Measurements from ENCODE around the gene SEMA3A. TPM values are rescaled to one million over a fixed set of nuclear protein-coding genes. Genes with fewer than 3 reads are reported as not detected.

Gene SEMA3A
- total RNA-seq, 8 experiments from 2014 or later, result 8.9 to 100 (median 16.4) TPM

DNA sequence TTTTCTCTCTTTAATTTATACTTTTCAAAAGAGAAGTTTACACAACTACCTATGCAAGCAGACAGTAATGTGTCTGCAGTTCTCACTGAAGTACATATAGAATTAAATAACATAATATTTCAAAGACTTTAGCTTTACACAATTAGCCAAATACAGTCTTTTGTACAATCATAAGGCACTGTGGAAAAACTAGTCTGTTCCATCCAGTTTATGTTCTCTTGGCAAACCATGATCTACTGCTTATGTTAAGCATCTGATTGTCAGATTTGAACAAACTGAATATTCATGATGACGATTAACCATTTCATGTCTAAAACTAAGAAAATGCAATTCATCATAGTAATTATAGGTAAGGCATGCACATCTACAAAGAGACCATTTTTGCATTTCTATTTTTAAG is 842 bp downstream of the SEMA3A start:
- peaks cover 7 to 17% of the 10 kb centered on the region in 2 donors for H3K4me1 ChIP-seq (replicated peaks in 1 of 2)
- WGBS, 10 experiments, result 0 to 17% (median 0%) methylated on average over 1 of the region's 1 CpG; no CpG with 5 or more reads in 3 of the 10 experiments
- in situ Hi-C loops (cut with MboI; ENCODE audit: low pct_unique_long_range_greater_than_20kb in 2 of 9, low sequenced_read_pairs in 9 of 9, unreplicated experiment in 9 of 9), result loop anchor here in 3 of 9 experiments (10.0 to 25.0 kb wide), 3 partner anchors 231 to 831 kb away; no protein-coding TSS in a partner anchor
- H3K27ac ChIP-seq, result no peak overlapping the region
- peak in 1 of 8 experiments; percentile 21 for ATAC-seq (replicated peaks in 6 of 8)
- H3K4me3 ChIP-seq, result peak overlapping the region; percentile 39 to 53 (median 48)

DNA sequence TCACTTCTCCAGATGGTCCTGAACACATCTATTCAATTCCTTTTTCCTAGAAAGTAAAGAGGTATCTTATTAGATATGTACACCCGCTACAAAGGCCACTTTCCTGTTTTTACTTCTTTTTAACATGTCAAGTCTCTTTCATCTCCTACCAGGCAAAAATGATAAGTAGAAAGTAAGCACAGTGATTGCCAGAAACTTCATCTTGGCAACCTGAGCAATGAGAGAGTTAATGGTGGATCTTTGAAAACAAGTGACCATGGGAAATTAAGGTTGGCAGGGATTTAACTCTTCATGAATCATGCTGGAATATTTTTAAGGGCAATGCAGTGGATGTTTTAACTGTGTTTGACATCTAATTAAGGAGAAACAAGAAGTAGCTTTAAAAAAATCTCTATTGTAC is 2.7 kb downstream of the SEMA3A start:
- Histone ChIP-seq H3K4me1 (replicated peaks in 1 of 2) (peaks cover 7 to 17% of the 10 kb centered on the region in 2 donors), H3K4me3 (peak overlapping the region; percentile 2 to 53 (median 48)), H3K27ac (no peak overlapping the region)
- in situ Hi-C loops (cut with MboI; ENCODE audit: low pct_unique_long_range_greater_than_20kb in 2 of 9, low sequenced_read_pairs in 9 of 9, unreplicated experiment in 9 of 9), result loop anchor here in 3 of 9 experiments (10.0 to 25.0 kb wide), 3 partner anchors 230 to 833 kb away; no protein-coding TSS in a partner anchor
- no peak for ATAC-seq (replicated peaks in 6 of 8)
- WGBS, 10 experiments, result 20 to 100% (median 76%) methylated on average over 1 of the region's 1 CpG; no CpG with 5 or more reads in 2 of the 10 experiments

DNA sequence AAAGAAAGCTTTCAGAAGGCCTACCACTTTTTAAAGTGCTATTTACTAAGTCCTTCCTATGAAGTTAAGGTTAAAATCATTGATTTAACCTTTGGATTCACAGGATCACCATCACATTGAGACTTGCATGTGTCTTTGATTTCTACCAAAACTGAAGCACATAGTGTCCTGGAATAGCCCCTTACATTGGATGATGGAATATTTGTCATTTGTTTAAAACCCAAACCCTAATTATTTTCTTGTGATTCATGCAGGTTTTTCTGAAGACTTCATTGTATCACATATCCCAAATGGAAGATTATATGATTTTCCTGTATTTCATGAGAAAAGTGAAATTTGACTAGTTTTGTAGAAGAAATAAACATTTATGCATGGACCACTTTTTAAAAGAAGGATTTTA is 3.3 kb downstream of the SEMA3A start:
- Histone ChIP-seq H3K4me3 (peak overlapping the region in 2 of 5 donors; percentile 48 to 50), H3K27ac (no peak overlapping the region), H3K4me1 (replicated peaks in 1 of 2) (peaks cover 7 to 13% of the 10 kb centered on the region in 2 donors)
- ATAC-seq (replicated peaks in 6 of 8), result no peak
- in situ Hi-C loops (cut with MboI; ENCODE audit: low pct_unique_long_range_greater_than_20kb in 2 of 9, low sequenced_read_pairs in 9 of 9, unreplicated experiment in 9 of 9), result loop anchor here in 3 of 9 experiments (10.0 to 25.0 kb wide), 3 partner anchors 229 to 834 kb away; no protein-coding TSS in a partner anchor

DNA sequence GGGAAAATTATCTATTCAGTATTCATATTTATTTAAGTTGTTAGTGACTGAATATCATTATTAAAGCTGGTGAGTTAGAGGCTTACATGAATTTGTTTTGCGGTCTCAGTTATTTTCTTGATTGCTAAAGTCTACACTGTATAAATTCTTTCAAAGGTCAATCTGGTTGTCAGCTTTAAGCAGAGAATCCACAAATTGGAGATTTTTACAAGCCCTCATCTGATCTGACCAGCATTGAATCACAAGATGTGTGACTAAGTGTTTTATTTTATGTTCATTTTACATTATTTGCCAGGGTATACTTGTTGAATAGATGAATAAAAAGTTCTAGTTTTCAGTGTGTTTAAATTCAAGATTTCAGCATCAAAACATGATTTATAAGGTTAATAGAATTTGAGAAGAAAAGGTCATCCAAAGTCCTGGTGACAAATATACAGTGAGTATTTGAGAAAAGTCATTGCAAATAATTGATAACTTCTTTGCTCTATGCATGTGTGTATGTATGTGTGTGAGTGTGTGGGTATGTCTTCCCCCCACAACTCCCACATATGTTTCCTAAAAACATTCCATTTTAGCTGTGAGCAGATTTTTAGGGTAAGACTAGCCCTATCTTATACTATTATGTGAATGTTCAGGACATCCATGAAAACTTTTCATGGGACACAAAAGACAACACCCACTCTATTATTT is 4.4 kb downstream of the SEMA3A start:
- Histone ChIP-seq H3K27ac (no peak overlapping the region), H3K4me3 (no peak overlapping the region), H3K4me1 (replicated peaks in 1 of 2) (peaks cover 3 to 4% of the 10 kb centered on the region in 2 donors)
- ATAC-seq (replicated peaks in 6 of 8), result no peak
- WGBS, 10 experiments, result 36 to 100% (median 90%) methylated on average over 1 of the region's 1 CpG; no CpG with 5 or more reads in 3 of the 10 experiments
- in situ Hi-C loops (cut with MboI; ENCODE audit: low pct_unique_long_range_greater_than_20kb in 2 of 9, low sequenced_read_pairs in 9 of 9, unreplicated experiment in 9 of 9), result loop anchor here in 3 of 9 experiments (10.0 to 25.0 kb wide), 3 partner anchors 228 to 835 kb away; no protein-coding TSS in a partner anchor

DNA sequence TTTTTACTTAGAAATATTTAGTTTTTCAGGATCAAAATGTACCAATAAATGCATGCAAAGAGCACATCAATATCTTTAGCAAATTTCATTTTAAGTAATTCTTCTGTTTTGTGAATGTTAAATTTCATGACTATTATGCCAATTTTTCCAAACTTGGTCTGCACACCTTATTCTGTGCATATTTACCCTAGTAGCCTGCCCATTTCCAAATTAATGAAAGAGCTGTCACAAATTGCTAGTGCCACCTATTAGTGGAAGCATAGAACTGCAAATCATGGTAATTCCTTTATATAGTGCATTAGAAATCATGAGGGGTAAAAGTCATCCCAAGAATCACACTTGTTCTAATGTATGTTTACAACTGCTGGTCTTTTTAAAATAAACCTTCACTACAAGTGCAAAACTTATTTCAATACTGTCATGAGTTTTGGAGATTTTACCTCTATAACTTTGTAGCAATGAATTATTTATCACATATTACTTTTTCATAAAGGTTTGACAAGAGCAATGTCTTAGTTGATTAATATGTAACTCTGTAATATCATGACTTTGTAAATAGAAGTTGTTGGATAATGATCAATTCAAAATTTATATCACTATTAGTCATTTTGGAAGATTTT is 5.7 kb downstream of the SEMA3A start:
- in situ Hi-C loops (cut with MboI; ENCODE audit: low pct_unique_long_range_greater_than_20kb in 2 of 9, low sequenced_read_pairs in 9 of 9, unreplicated experiment in 9 of 9), result loop anchor here in 2 of 9 experiments (25.0 kb wide), 2 partner anchors 227 to 823 kb away; no protein-coding TSS in a partner anchor
- Histone ChIP-seq H3K4me1 (replicated peaks in 1 of 2) (peaks cover 3 to 4% of the 10 kb centered on the region in 2 donors), H3K4me3 (no peak overlapping the region), H3K27ac (no peak overlapping the region)
- ATAC-seq (replicated peaks in 6 of 8), result peak in 2 of 8 experiments; percentile 49 to 53

DNA sequence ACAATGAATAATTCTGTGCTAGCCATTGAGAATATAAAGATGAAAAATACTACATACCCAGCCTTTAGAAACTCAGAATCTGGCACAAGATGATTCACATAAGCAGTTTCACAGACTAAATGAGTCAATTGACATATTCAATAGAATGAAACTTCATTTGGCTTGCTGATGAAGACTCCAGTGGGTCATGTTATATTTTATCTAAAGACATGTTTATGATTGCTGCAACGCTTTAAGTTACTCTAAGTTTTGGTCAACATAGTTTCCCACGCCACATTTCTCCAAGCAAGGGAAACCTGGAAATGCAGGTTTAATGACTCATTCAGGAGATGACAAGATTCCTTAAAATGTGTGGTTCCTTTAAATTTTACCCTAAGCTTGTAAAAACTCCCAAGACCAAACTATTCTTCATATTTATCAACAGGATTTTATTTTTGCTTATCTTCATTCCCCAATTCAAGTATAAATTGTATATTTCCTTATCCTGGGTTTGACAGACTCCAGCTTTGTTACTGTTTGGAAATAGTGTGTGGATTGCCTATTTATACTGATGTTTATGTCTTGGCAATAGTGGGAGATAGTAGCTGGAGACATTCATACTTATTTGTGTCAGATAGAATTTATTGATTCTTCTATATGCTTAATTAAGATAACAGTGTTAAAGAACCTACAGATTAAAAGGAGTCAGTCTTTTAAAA is 6.6 kb downstream of the SEMA3A start:
- H3K27ac ChIP-seq, result no peak overlapping the region
- H3K4me1 ChIP-seq (replicated peaks in 1 of 2), result peaks cover 3 to 4% of the 10 kb centered on the region in 2 donors
- in situ Hi-C loops (cut with MboI; ENCODE audit: low pct_unique_long_range_greater_than_20kb in 2 of 9, low sequenced_read_pairs in 9 of 9, unreplicated experiment in 9 of 9), result loop anchor here in 2 of 9 experiments (25.0 kb wide), 2 partner anchors 226 to 824 kb away; no protein-coding TSS in a partner anchor
- ATAC-seq (replicated peaks in 6 of 8), result no peak
- H3K4me3 ChIP-seq, result no peak overlapping the region
- WGBS, 10 experiments, result 13 to 81% (median 77%) methylated on average over 2 of the region's 2 CpGs; no CpG with 5 or more reads in 1 of the 10 experiments

DNA sequence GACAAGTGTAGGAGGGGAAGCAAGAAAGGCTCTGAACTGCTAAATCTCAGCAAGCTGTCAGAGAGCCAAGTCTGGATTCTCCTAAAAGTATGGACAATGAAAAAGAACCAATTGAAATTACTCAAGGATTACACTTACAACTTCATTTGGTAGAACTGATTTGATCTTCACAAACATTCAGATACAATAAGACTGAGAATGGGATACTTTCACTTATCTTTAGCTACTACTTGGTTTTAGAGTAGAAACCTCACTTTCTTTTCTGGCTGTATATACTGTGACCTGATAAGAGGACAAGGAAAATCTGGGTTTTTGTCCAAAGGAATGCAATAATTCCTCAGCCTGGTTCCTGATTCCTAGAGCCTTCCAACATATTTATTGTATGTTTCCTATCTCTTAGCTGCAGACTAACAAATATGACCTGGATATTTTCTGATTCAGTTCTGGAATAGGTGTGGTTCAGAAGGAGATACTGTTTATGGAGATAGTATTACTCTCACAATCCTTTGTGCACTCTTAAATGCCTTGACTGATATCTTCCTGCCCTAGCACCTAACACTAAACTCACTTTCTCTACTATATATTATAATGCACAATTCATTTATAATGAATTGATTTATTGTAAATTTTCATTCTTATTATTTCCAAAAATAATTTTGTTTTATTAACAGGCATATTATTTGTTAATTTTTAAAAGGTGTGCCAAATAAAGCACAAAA is 7.3 kb downstream of the SEMA3A start:
- Histone ChIP-seq H3K27ac (no peak overlapping the region), H3K4me1 (replicated peaks in 1 of 2) (peaks cover 3 to 4% of the 10 kb centered on the region in 2 donors), H3K4me3 (no peak overlapping the region)
- ATAC-seq (replicated peaks in 6 of 8), result peak in 1 of 8 experiments; percentile 23
- in situ Hi-C loops (cut with MboI; ENCODE audit: low pct_unique_long_range_greater_than_20kb in 2 of 9, low sequenced_read_pairs in 9 of 9, unreplicated experiment in 9 of 9), result loop anchor here in 2 of 9 experiments (25.0 kb wide), 2 partner anchors 225 to 825 kb away; no protein-coding TSS in a partner anchor

DNA sequence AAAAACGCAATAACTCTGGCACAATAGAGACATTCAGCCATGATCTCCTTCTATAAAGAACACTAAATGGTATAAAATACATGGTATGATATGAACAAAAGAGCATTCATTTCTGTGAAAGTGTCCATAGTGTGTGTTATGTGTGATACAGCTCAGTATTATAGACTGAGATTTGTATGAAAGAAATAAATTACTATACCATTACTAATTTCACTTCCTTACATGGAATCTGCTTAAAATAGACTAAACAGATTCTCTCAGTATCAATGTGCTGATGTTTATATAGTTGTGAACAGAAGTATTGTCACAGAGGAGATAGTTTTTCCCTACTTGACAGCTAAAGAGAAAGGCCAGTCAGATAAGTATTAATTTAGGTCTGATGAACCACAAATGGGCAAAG is 10.8 kb downstream of the SEMA3A start:
- in situ Hi-C loops (cut with MboI; ENCODE audit: low pct_unique_long_range_greater_than_20kb in 2 of 9, low sequenced_read_pairs in 9 of 9, unreplicated experiment in 9 of 9), result loop anchor here in 2 of 9 experiments (25.0 kb wide), 2 partner anchors 221 to 829 kb away; no protein-coding TSS in a partner anchor
- H3K27ac ChIP-seq, result no peak overlapping the region
- ATAC-seq (replicated peaks in 6 of 8), result no peak
- WGBS, 10 experiments, result 70 to 100% (median 100%) methylated on average over 1 of the region's 1 CpG; no CpG with 5 or more reads in 3 of the 10 experiments
- H3K4me1 ChIP-seq (replicated peaks in 1 of 2), result no peaks in the 10 kb centered on the region
- H3K4me3 ChIP-seq, result no peak overlapping the region

DNA sequence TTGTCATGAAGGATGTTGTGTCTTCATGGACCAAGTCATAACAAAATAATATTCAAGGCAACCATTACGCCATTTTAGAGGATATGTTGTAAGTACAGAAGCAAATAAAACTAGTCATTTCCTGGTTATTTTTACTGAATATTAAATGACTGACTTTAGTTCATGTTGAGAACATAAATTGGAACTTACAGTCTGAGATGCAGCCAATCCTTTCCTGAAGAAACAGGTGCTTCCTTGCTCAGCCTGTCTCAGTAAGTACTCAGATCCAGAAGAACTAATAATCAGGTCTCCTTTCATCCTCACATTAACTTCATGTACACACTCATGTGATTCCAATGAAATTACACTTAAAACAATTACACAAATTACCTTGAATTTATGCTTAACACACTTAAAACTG is 12.3 kb downstream of the SEMA3A start:
- no peak for ATAC-seq (replicated peaks in 6 of 8)
- in situ Hi-C loops (cut with MboI; ENCODE audit: low pct_unique_long_range_greater_than_20kb in 2 of 9, low sequenced_read_pairs in 9 of 9, unreplicated experiment in 9 of 9), result loop anchor here in 2 of 9 experiments (25.0 kb wide), 2 partner anchors 220 to 830 kb away; no protein-coding TSS in a partner anchor
- no peak overlapping the region for H3K27ac ChIP-seq
- H3K4me3 ChIP-seq, result no peak overlapping the region
- H3K4me1 ChIP-seq (replicated peaks in 1 of 2), result peaks cover 0 to 3% of the 10 kb centered on the region in 2 donors
- 100% methylated on average over 1 of the region's 1 CpG; no CpG with 5 or more reads in 1 of the 10 experiments for WGBS, 10 experiments

DNA sequence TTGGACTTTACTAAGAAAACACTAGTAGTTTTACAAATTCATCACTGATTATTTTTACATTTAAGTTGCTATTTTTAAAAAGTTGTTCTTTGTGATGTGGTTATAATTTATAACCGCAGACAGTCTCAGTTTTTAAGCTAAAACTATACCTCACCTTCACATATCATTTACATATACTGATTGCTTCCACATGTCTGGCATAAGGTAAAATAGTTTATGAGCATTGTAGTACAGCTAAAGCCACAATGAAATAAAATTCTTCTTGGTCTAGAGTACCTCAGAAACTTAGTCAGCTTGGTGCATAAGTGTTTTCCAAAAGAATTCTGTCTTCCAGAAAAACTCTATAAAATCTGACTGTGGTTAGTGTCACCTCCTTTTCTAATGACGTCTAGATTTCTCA is 13.0 kb downstream of the SEMA3A start:
- no peak for ATAC-seq (replicated peaks in 6 of 8)
- in situ Hi-C loops (cut with MboI; ENCODE audit: low pct_unique_long_range_greater_than_20kb in 2 of 9, low sequenced_read_pairs in 9 of 9, unreplicated experiment in 9 of 9), result loop anchor here in 2 of 9 experiments (25.0 kb wide), 2 partner anchors 219 to 831 kb away; no protein-coding TSS in a partner anchor

DNA sequence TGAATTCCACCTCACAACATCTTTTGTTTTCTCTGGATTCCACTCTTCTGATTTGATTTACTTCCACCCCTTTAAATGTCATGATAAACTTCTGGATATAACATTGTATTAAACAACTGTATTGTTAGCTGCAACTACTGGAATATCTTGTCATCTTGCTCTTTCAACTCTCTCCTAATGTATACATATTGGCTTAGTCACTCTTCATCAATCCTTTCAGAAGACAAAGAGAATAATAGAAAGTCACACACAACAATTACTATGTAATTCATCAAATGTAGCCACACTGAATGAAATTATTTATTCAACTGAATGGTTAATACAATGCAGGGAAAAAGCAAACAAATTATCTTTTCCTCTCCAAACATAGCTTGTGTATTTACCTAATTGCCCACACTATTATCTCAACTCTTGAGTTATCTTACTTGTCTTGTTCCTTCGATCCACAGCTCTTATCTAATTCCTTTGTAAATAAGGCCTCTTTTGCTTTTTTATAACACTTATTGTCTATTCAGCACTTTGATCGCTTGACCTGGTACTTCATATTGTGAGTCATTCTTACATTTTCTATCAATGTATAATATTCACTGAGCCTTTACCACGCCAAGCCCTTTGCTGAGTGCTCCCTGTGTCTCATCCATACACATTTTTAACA is 16.7 kb downstream of the SEMA3A start:
- ATAC-seq (replicated peaks in 6 of 8), result peak in 5 of 8 experiments; percentile 37 to 93 (median 56)
- Histone ChIP-seq H3K4me1 (replicated peaks in 1 of 2) (peaks cover 0 to 3% of the 10 kb centered on the region in 2 donors), H3K4me3 (no peak overlapping the region), H3K27ac (no peak overlapping the region)
- in situ Hi-C loops (cut with MboI; ENCODE audit: low pct_unique_long_range_greater_than_20kb in 2 of 9, low sequenced_read_pairs in 9 of 9, unreplicated experiment in 9 of 9), result loop anchor here in 2 of 9 experiments (25.0 kb wide), 2 partner anchors 216 to 834 kb away; no protein-coding TSS in a partner anchor
- WGBS, 10 experiments, result 0 to 100% (median 55%) methylated on average over 1 to 3 of the region's 3 CpGs

More for the DNA sequence above, 13.0 kb downstream of the SEMA3A start:
- Histone ChIP-seq H3K4me1 (replicated peaks in 1 of 2) (peaks cover 0 to 3% of the 10 kb centered on the region in 2 donors), H3K27ac (no peak overlapping the region), H3K4me3 (no peak overlapping the region)
- 25 to 100% (median 57%) methylated on average over 1 to 2 of the region's 2 CpGs for WGBS, 10 experiments

All from motor neuron (in vitro differentiated cells).